ENCODE data around the gene SPTBN5. TPM values are rescaled to one million over a fixed set of nuclear protein-coding genes. Genes with fewer than 3 reads are reported as not detected.

Gene SPTBN5
- total and polyA plus RNA-seq, 10 of the 15 experiments (the other 5 are each of a cell fraction or from before 2014, with no cell fraction given): under 0.01 to 0.18 (median 0.04) TPM; not detected in 4

- TF ChIP-seq ZNF687 (IDR thresholded peaks at IDR 0.05) (no peak), ZBTB33 (IDR thresholded peaks at IDR 0.05) (no peak), SMC3 (IDR thresholded peaks at IDR 0.05; ENCODE audit: borderline replicate concordance, low read length) (no peak), RBBP5 (conservative IDR thresholded peaks at IDR 0.05) (no peak), WRNIP1 (IDR thresholded peaks at IDR 0.05; ENCODE audit: borderline replicate concordance, low read depth, low read length) (no peak)
Measured at GRCh38 chr15:41828807-41829141, 65.1 kb downstream of the SPTBN5 start (continued).

All from GM12878 (cell line).